WERI-Rb-1 (cell line): ENCODE results near the gene MYLK.

Experiments used
- DNase-seq: peaks from one replicate; pipeline ENCODE4 v3.0.0-alpha.2; 2020
- H3K27ac ChIP-seq: fragments of 250-450 bp; sonication (Bioruptor Pico); 2 replicates; pipeline ENCODE4 v1.5.1; 2020; ENCODE audit warnings: mild to moderate bottlenecking, moderate library complexity
- H3K27me3 ChIP-seq: fragments of 250-450 bp; sonication (Bioruptor Pico); 2 replicates; pipeline ENCODE4 v1.5.1; 2021; ENCODE audit warnings: mild to moderate bottlenecking, low read depth, moderate library complexity; ENCODE audit not compliant: insufficient read depth, severe bottlenecking
- H3K36me3 ChIP-seq: fragments of 250-450 bp; sonication (Bioruptor Pico); 2 replicates; pipeline ENCODE4 v1.5.1; 2020; ENCODE audit warnings: mild to moderate bottlenecking, moderate library complexity
- H3K4me3 ChIP-seq: 2 replicates; pipeline ENCODE4 v1.5.1; 2011; ENCODE audit warnings: low read depth, mild to moderate bottlenecking, control low read depth, low read length
- H3K9me3 ChIP-seq: fragments of 250-450 bp; sonication (Bioruptor Pico); 2 replicates; pipeline ENCODE4 v1.5.1; 2021; ENCODE audit warnings: mild to moderate bottlenecking, moderate library complexity; ENCODE audit not compliant: severe bottlenecking
- TF ChIP-seq, protein P1 (sequence below): IDR thresholded peaks from 2 replicates; pipeline ENCODE4 v1.5.1; 2011; ENCODE audit warnings: low read depth, mild to moderate bottlenecking, control low read depth, inconsistent platforms, low read length

Gene MYLK

GRCh38 chr3:123808812-123809211 is 75.3 kb downstream of the MYLK start:
- no peak for DNase-seq
- Histone ChIP-seq H3K27me3 (no peaks in the 10 kb centered on the region), H3K4me3 (no peak overlapping the region), H3K27ac (no peak overlapping the region), H3K9me3 (no peaks in the 10 kb centered on the region), H3K36me3 (no peaks in the 10 kb centered on the region)
- TF ChIP-seq, protein P1, sequence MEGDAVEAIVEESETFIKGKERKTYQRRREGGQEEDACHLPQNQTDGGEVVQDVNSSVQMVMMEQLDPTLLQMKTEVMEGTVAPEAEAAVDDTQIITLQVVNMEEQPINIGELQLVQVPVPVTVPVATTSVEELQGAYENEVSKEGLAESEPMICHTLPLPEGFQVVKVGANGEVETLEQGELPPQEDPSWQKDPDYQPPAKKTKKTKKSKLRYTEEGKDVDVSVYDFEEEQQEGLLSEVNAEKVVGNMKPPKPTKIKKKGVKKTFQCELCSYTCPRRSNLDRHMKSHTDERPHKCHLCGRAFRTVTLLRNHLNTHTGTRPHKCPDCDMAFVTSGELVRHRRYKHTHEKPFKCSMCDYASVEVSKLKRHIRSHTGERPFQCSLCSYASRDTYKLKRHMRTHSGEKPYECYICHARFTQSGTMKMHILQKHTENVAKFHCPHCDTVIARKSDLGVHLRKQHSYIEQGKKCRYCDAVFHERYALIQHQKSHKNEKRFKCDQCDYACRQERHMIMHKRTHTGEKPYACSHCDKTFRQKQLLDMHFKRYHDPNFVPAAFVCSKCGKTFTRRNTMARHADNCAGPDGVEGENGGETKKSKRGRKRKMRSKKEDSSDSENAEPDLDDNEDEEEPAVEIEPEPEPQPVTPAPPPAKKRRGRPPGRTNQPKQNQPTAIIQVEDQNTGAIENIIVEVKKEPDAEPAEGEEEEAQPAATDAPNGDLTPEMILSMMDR = no peak

- Histone ChIP-seq H3K9me3 (no peaks in the 10 kb centered on the region), H3K27ac (no peak overlapping the region), H3K36me3 (no peaks in the 10 kb centered on the region), H3K27me3 (no peaks in the 10 kb centered on the region), H3K4me3 (no peak overlapping the region)
- TF ChIP-seq, protein P1 = no peak
- DNase-seq = no peak
Measured at GRCh38 chr3:123807820-123808219, 76.3 kb downstream of the MYLK start.

DNA sequence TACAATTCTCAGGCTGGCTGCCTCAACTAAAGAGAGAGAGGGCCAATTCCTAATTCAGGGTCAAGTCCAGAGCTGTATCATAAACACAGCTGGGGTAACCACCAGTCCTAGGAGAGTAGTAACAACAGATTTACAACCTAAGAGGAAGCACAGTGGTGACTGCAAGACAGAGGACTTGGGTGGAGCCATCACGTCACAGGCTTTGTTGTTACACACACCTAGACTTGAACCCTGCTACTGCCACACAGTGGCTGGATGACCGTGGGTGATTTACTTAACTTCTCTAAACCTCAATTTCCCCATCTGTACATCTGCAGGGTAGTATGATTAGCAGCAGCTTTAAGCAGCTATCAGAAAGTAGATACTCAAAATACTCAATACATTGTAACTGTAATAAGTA is 78.6 kb downstream of the MYLK start:
- Histone ChIP-seq H3K27me3 (no peaks in the 10 kb centered on the region), H3K27ac (no peak overlapping the region), H3K36me3 (no peaks in the 10 kb centered on the region), H3K9me3 (no peaks in the 10 kb centered on the region), H3K4me3 (no peak overlapping the region)
- DNase-seq = no peak
- TF ChIP-seq, protein P1 = peak; percentile 35; the same call in 1 of the 2 replicates

DNA sequence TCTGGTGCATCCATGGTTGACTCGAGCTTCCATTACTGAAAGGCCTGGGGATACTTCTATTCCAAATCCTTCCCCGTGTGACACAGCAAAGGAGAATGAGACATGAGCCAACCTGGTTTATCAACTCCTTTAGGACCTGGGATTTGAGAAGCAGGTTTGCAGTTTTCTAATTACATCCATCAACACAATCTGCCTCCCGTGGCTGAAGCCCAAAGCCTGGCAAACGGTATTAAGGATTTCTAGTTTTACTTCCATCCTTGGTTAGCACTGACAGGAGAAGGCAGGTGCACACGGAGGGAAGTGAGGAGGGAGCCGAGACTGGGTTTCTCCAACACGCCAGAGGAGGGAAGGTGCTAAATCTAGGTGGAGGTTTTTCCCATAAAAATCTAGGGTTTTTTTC is 79.0 kb downstream of the MYLK start:
- no peak overlapping the region for H3K4me3 ChIP-seq
- H3K27ac ChIP-seq = no peak overlapping the region
- H3K27me3 ChIP-seq = no peaks in the 10 kb centered on the region
- no peaks in the 10 kb centered on the region for H3K9me3 ChIP-seq
- no peaks in the 10 kb centered on the region for H3K36me3 ChIP-seq
- DNase-seq = no peak
- TF ChIP-seq, protein P1 = no peak

- Histone ChIP-seq H3K4me3 (no peak overlapping the region), H3K9me3 (no peaks in the 10 kb centered on the region), H3K27ac (no peak overlapping the region), H3K36me3 (no peaks in the 10 kb centered on the region), H3K27me3 (no peaks in the 10 kb centered on the region)
- DNase-seq = peak; percentile 14
- TF ChIP-seq, protein P1 = no peak
Measured at GRCh38 chr3:123804676-123805075, 79.5 kb downstream of the MYLK start.

DNA sequence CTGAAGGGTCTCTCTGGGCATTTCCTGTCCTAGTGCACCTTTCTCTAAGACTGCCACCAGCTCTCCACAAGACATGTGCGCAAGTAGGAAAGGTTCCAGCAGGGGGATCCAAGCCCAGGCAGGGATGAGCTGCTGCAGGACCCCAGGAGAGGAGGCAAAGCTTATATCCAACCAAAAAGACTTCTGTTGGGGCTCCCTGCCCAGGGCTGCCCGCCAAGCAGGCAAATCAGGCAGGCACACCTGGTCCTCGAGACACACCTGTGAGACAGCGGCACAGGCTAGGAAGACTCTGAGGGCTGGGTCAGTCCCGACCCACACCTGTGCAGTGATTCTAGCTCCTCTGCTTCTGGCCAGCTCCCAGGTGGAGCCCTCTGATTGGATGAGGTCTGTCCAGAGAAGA is 80.6 kb downstream of the MYLK start:
- Histone ChIP-seq H3K36me3 (no peaks in the 10 kb centered on the region), H3K9me3 (no peaks in the 10 kb centered on the region), H3K27ac (no peak overlapping the region), H3K27me3 (no peaks in the 10 kb centered on the region), H3K4me3 (no peak overlapping the region)
- DNase-seq = peak; percentile 30
- TF ChIP-seq, protein P1 = no peak; the same call in 1 of the 2 replicates
